GM21390 (cell line): ENCODE data around the gene TYK2.
"Not testable (repeated sequence)": the region's sequence is repeated elsewhere in the genome, so short reads cannot be mapped to it uniquely, and the experiment has no call there.

Experiments used
- ATAC-seq: cut with Tn5 transposase; IDR thresholded peaks from one replicate; pipeline ENCODE4 v1.9.1; 2021; ENCODE audit not compliant: unreplicated experiment

TYK2 gene

DNA sequence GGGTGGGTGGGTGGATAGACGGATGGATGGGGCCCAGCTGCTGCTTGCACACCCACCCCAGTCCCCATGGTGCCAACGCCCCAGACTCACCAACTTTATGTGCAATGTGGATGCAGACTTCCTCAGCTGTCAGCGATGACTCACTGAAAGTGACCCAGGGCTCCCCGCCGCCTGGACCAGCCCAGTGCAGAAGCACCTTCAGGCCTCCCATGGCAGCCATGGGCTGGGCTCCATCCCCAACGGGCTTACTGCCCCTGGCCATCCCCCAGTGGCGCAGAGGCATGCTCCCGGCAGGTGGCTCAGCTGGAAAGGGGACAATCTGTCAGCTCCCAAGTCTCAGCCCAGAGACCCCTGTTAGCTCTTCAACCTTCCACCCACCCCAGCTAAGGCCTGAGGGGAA, 2.2 kb downstream of the TYK2 start:
- ATAC-seq, result no peak

DNA sequence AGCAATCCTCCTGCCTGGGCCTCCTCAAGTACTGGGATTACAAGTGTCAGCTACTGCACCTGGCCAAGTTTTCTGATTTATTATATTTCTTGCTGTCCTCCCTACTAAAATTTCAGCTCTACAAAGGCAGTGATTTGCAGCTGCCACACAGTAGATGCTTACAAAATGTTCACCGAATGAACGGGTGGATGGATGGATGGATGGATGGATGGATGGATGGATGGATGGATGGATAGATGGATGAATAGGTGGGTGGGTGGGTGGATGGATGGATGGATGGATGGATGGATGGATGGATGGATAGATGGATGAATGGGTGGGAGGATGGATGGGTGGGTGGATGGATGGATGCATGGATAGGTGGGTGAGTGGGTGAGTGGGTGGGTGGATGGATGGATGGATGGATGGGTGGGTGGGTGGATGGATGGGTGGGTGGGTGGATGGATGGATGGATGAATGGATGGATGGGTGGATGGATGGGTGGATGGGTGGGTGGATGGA, 3.2 kb downstream of the TYK2 start:
- not testable (repeated sequence) for ATAC-seq

GRCh38 chr19:10374931-10375330, 5.4 kb downstream of the TYK2 start:
- ATAC-seq, result no peak

DNA sequence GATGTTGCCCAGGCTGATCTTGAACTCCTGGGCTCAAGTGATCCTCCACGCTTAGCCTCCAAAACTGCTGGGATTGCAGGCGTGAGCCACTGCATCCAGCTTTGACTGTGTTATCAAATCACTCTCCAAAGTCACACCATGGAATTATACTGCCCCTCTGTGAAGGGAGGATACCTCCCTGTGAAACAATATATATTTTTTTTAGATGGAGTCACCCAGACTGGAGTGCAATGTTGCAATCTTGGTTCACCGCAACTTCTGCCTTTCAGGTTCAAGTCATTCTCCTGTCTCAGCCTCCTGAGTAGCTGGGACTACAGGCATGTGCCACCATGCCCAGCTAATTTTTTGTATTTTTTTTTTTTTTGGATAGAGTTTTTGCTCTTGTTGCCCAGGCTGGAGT, 7.7 kb downstream of the TYK2 start:
- no peak for ATAC-seq

- ATAC-seq, result no peak
These were observed 12.1 kb downstream of the TYK2 start for GRCh38 chr19:10368101-10368803.

DNA sequence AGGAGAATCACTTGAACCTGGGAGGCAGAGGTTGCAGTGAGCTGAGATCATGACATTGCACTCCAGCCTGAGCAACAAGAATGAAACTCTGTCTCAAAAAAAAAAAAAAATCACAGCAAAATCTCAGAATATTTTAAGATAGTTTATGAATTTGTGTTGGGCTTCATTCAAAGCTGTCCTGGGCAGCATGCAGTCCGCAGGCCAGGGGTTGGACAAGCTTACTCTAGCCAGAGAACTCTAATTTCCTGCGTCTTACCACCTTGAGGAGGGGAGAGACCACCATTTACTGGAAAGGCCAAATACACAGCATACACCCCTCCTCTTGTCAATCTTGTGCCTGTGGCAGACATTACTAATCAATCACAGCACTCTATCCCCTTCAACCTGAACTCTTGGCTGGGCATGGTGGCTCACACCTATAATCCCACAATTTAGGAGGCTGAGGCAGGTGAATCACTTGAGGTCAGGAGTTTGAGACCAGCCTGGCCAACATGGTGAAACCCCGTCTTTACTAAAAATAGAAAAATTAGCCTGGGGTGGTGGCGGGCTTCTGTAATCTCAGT, 13.3 kb downstream of the TYK2 start:
- ATAC-seq, result not testable (repeated sequence)

DNA sequence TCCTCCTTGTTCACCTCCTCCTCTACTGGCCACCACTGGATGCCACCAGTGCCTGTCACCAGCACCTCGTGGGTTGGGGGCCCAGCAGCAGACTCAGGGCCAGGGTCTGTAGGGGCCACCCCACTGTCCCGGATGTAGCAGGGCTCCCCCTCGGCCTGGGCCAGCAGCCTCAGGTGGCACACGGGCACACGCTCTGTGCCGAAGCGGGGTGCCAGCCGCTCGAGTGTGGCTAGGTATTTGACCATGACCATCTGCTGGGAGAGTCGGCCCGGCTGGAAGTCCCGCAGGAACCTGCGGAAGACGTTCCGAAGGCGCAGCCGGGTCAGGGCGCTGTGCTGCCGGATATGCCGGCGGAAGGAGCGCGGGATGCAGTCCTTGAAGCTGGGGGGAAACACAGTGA, 14.9 kb downstream of the TYK2 start:
- ATAC-seq, result no peak

DNA sequence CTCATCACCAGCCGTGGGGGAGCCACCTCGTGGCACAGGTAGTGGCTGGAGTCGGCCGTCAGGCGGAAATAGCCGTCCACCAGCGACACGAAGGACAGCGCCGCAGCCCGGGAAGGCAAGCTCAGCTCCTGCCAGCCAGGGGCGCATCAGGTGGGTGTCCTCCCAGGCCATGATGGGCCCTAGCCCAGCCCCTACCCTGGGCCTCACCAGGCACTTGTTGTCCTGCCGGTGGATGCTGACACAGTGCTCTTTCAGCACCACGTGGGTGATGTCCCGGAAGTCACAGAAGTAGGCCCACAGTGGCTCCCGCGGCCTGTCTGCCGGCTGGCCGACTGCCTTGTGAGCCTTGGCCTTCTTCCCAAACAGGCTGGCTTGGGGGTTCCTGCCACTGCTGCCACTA, 15.7 kb downstream of the TYK2 start:
- no peak for ATAC-seq

DNA sequence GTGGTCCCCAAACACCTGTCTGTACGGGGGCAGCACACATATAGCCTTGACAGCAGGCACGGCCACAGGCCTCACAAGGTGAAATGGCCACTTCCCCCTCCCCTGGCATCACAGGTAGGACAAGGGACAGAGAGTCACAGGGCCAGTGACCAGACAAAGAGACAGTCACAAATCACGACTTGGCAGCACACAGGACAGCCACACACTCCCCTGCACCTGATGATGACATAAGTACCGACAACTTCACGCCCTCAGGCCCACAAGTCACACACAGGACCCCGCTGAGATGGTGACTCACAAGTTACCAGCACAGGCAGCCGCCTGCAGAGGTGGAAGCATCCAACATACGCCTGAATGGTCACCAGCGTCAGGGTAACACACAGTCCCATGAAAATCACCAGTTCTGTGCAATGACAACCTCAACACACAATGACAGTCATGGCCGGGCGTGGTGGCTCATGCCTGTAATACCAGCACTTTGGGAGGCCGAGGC, 16.5 kb downstream of the TYK2 start:
- no peak for ATAC-seq

DNA sequence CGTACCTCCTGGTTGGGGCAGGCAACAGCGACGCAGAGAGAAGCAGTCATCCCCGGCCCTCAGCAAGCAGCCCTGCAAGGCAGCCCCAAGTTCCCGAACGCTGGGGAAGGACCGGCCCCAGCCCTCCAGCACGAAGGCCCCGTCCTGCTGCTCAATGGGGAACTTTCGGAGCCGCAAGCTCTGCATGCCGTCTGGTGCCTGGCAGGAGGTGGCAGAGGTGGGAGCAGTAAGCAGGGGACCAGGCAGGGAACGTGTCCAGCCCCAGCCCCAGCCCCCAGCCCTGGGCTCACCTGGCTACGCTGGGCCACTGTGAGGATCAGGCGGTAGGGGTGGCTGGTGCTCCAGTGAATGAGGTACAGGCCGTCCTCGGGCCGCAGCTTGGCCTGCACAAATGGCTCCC, 18.1 kb downstream of the TYK2 start:
- ATAC-seq, result no peak

DNA sequence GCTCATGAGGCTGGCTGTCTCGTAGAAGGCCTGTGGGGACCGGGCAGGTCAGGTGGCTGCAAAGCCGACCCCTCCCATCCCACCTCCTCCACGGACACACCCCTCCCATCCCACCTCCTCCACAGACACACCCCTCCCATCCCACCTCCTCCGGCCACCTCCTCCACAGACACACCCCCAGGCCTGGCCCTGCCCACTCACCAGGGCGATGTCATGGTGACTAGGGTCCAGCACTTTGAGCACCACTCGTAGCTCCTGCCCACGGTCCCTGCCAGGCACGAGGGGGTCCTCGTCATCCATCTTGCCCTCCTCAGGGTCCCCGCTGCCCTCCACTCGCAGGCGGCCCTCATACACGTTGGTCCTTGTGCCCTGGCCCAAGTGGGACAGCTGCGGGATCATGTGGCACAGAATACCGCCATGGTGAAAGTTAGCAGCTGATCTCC, 18.8 kb downstream of the TYK2 start:
- no peak for ATAC-seq

DNA sequence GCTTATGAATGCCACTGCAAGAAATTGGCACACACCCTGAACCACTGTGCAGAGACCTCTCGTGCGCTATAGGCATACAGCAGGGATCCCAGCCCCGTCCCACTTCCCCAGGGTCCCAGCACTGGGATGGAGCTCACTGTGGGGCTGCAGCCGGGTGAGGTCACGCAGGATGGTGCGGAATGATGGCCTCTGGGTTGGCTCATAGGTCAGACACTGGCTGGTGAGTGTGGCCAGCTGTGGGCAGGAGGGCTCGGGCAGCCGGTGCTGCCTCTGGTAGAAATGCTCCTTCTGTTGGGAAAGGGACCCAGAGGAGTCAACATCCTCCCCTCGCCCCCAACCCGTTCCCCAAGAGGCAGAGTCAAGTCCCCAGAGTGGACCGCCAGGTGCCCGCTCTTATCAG, 23.9 kb downstream of the TYK2 start:
- no peak for ATAC-seq

DNA sequence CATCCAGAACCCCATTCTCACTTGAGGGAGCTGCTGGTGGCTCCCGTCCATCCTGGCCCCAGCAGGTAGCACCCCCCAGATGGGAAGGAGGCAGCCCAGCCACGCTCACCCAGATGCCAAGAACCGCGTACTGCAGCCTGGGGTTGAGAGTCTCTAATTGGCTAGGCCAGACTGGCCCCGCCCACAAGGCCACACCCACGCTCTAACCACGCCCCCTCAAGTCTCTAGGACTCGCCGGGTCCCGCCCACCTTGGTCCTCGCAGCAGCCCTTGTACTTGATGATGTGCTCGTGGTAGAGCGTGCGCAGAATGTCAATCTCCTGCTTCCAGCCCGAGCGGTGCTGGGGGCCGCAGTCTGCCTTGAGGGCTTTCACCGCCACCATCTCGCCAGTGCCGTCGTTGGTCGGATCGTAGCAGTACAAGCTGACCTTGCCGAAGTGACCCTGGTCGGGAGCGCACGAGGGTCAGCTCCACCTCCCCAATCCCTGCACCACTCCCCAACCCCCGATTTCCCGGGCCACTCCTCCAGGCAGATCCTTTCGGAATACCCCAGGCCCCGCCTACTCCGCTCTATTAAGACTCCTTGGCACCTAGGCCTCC, 26.5 kb downstream of the TYK2 start:
- no peak for ATAC-seq

GRCh38 chr19:10352764-10353671, 27.4 kb downstream of the TYK2 start:
- ATAC-seq, result no peak

DNA sequence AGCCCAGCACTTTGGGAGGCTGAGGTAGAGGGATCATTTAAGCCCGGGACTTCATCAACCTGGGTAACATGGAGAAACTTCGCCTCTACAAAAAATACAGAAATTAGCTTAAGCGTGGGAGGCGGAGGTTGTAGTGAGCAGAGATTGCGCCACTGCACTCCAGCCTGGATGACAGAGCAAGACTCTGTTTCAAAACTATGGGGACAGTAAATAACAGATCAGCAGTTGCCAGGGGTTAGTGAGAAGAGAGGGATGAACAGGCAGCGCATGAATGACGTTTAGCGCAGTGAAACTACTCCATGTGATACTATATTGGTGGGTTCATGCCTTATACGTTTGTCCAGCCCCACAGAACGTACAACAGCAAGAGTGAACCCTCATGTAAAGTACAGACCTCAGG, 33.9 kb downstream of the TYK2 start:
- no peak for ATAC-seq

- ATAC-seq, result no peak
These were observed 35.6 kb downstream of the TYK2 start for GRCh38 chr19:10344780-10345179.

DNA sequence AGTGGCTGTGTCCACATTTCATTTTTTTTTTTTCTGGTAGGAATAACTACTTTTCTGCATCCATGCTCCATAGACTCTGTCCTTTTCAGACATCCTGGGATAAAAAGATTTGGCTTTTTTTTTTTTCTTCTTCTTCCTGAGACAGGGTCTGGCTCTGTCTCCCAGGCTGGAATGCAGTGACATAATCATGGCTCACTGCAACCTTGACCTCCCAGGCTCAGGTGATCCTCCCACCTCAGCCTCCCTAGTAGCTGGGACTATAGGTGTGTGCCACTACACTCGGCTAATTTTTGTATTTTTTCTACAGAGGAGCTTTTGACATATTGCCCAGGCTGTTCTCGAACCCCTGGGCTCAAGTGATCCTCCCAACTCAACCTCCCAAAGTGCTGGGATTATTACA, 36.9 kb downstream of the TYK2 start:
- ATAC-seq, result no peak

DNA sequence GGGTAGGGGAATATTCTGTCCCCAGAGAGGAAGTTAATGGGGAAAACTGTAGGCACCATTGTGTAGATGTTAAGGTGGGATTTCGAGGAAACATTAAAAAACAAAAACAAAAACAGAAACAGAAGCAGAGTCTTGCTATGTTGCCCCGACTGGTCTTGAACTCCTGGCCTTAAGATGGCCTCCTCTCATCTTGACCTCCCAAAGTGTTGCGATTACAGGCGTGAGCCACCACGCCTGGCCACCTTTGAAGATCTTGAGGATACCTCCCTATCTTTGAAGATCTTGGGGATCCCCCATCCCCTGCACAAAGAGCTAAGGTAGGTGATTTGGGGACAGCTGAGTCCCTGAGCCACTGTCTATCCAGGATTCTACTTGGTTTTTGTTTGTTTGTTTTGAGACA, 40.4 kb downstream of the TYK2 start:
- no peak for ATAC-seq

DNA sequence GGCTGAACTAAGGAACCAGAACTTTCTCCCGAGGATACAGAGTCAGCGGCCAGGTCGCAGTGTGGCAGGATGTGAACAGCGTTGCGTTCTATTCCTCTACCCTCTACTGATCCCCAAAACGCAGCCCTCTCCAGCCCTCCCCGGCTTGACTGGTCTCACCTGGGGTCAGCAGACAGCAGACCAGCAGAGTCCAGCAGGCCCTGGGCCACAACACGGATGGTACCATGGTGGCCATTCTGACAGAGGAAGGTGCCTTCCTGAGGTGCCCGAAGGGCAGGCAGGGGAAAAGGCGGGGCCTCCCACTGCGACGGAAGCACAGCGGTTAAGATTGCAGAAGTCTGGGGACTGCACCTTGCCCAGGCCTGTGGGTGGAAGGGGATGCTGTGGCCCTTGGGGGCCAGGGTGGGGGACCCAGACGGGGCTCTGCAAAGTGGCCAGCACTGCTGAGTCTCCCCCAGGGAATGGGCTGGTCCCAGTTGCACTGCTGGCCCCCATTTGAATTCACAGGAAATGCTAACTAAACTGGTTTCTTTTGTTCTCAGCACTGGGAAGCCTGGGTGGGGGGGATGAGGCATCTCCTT, 40.9 kb downstream of the TYK2 start, which contains the start of gene ICAM3:
Gene ICAM3, minus strand, starts transcription at position 245 of the 581 bp plus-strand sequence. Its CDS starts 10 bp downstream, at position 235.
- peak; percentile 67 for ATAC-seq

- no peak for ATAC-seq
These were observed 41.4 kb downstream of the TYK2 start for GRCh38 chr19:10338940-10339339.

- ATAC-seq, result not testable (repeated sequence)
These were observed 43.6 kb downstream of the TYK2 start for GRCh38 chr19:10336725-10337124.
